Adrenal gland (tissue), 12 donors: ENCODE results near the gene TLE5. TPM values are rescaled to one million over a fixed set of nuclear protein-coding genes. Genes with fewer than 3 reads are reported as not detected.

Experiments used
- DNase-seq, 7 donors: peaks; one replicate each; pipeline ENCODE4 v3.0.0-alpha.2; 2019 to 2020
- H3K27ac ChIP-seq, 5 donors: fragments of 200-600 bp; sonication (generic) in 4 of 5; 1 replicate in 3 of 5; 2 replicates in 2 of 5; pipeline versions ENCODE4 v1.5.1 to v1.8.0; 2016 to 2020; ENCODE audit warnings: mild to moderate bottlenecking in 1 of 5
- H3K27me3 ChIP-seq: fragments of 200-600 bp; 2 replicates; pipeline ENCODE4 v1.8.0; 2021
- H3K36me3 ChIP-seq, 2 donors: fragments of 200-600 bp; replicated peaks in 1 of 2; 1 replicate in 1 of 2; 2 replicates in 1 of 2; pipeline versions ENCODE4 v1.5.1 to v1.8.0; 2018 to 2022
- H3K4me1 ChIP-seq, 2 donors: fragments of 200-600 bp; replicated peaks in 1 of 2; 1 replicate in 1 of 2; 2 replicates in 1 of 2; pipeline versions ENCODE4 v1.5.1 to v1.8.0; 2018 to 2021
- H3K4me3 ChIP-seq, 4 donors: fragments of 200-600 bp; sonication (generic) in 3 of 4; one replicate each; pipeline ENCODE4 v1.5.1; 2016 to 2018
- H3K9me3 ChIP-seq, 3 donors: fragments of 200-600 bp; sonication (generic) in 1 of 3; replicated peaks in 1 of 3; 1 replicate in 2 of 3; 2 replicates in 1 of 3; pipeline versions ENCODE4 v1.5.1 to v1.8.0; 2016 to 2021
- POLR2A ChIP-seq, 2 donors: fragments of 450-650 bp; IDR thresholded peaks; one replicate each; pipeline ENCODE4 v1.6.1; 2017; ENCODE audit warnings: antibody characterized with exemption in 2 of 2, mild to moderate bottlenecking in 2 of 2, moderate library complexity in 1 of 2
- WGBS, 4 donors: extraction: QIAGEN DNeasy Blood & Tissue Kit in 2 of 4; methylation state at CpG; one replicate each; pipeline versions ENCODE4 v1.1.5 to v1.1.7; 2013 to 2017; 5-methylcytosine and 5-hydroxymethylcytosine counted together
- intact Hi-C, 2 donors: fragments of 100-400 bp; cut with DNase I; formaldehyde crosslinking; loops; one replicate each; pipeline versions ENCODE4 v1.14.1 to v1.15.0; 2022 to 2023
- polyA plus RNA-seq, 3 donors: library from polyadenylated mRNA; stranded (reverse); fragments of 200-250 nt in 2 of 3; fragments of 350-450 nt in 1 of 3; fragmentation: Illumina TruSeq in 1 of 3; extraction: RNeasy Lipid Tissue Mini Kit (QIAGEN cat#74804) in 1 of 3; gene quantifications; one replicate each; pipeline ENCODE4 v1.2.3, GENCODE V29; 2013 to 2014
- total RNA-seq, 9 donors: library from RNA; depleted of rRNA in 4 of 9; stranded (reverse); fragments of >200 nt in 4 of 9; fragments of 120-200 nt in 1 of 9; fragmentation: NEBNext Ultra II Directional in 1 of 9; extraction: Animal tissue kit (Norgen Biotek cat#: 25700) in 1 of 9; gene quantifications; one replicate each; pipeline versions ENCODE4 v1.1.0 to v1.2.4, GENCODE V29; 2013 to 2023
- TF ChIP-seq, protein P1 (sequence below), 6 experiments: fragments of 450-650 bp in 4 of 6; fragments of 200-600 bp in 2 of 6; sonication (generic) in 1 of 6; IDR thresholded peaks; 1 replicate in 5 of 6; 2 replicates in 1 of 6; pipeline versions ENCODE4 v1.5.1 to v1.8.0; 2016 to 2021; ENCODE audit warnings: antibody characterized with exemption in 6 of 6, mild to moderate bottlenecking in 2 of 6, moderate library complexity in 1 of 6
- donor health status: healthy with polysubstance abuse.
- donor health status: Bipolar disorder and iron deficiency.
- donor health status: DM: yes; HTN: yes; CAD: no.
- donor health status: DM: no; HTN: no; CAD: no.
- donor health status: DM: no; HTN: no; CAD: no.
- donor health status: DM: yes; HTN: yes; CAD: no.

The TLE5 gene
- total and polyA plus RNA-seq, 12 donors: 167 to 2,300 (median 670) TPM

DNA sequence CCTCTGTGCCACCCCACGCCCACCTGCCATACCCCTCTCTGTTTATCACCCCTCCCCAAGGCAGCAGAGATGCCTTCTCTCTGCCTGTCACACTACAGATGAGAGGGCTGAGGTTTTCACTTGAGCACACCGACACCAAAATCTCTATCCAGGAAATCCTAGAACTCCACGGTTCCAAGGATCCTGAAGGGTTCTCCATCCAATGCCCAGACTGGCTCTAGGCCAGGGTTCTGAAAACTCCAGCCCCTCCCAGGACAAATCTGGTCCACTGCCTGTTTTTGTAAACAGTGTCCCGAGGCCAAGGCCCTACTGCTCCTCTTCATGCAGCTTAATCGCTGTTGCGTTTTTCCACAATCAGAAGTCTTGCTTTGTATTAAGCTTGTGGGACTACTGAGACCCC, 53.3 kb downstream of the TLE5 start:
- Histone ChIP-seq H3K9me3 (no peaks in the 10 kb centered on the region), H3K27ac (no peak overlapping the region), H3K27me3 (no peaks in the 10 kb centered on the region), H3K4me1 (no peaks in the 10 kb centered on the region), H3K36me3 (peaks cover 0 to 30% of the 10 kb centered on the region in 2 donors), H3K4me3 (no peak overlapping the region)
- WGBS, 4 donors: 81 to 87% (median 86%) methylated on average over 6 of the region's 6 CpGs
- DNase-seq: no peak
- intact Hi-C loops: no loop called here
- TF ChIP-seq, protein P1, sequence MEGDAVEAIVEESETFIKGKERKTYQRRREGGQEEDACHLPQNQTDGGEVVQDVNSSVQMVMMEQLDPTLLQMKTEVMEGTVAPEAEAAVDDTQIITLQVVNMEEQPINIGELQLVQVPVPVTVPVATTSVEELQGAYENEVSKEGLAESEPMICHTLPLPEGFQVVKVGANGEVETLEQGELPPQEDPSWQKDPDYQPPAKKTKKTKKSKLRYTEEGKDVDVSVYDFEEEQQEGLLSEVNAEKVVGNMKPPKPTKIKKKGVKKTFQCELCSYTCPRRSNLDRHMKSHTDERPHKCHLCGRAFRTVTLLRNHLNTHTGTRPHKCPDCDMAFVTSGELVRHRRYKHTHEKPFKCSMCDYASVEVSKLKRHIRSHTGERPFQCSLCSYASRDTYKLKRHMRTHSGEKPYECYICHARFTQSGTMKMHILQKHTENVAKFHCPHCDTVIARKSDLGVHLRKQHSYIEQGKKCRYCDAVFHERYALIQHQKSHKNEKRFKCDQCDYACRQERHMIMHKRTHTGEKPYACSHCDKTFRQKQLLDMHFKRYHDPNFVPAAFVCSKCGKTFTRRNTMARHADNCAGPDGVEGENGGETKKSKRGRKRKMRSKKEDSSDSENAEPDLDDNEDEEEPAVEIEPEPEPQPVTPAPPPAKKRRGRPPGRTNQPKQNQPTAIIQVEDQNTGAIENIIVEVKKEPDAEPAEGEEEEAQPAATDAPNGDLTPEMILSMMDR (IDR thresholded peaks at IDR 0.05): no peak
- no peak for TF ChIP-seq POLR2A (IDR thresholded peaks at IDR 0.05)

DNA sequence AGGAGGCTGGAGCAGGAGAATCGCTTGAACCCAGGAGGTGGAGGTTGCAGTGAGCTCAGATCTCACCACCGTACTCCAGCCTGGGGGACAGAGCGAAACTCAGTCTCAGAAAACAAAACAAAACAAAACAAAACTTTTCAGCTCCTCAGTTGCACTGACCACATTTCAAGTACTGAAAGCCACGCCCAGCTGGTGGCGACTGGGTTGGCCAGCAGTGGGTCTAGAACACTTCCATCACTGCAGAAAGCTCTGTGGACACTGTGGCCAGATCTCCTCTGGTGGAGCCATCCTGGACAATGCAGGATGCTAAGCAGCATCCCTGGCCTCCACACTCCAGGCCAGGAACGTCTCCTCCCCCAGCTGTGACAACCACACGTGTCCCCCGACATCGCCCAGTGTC, 54.3 kb downstream of the TLE5 start:
- Histone ChIP-seq H3K4me1 (no peaks in the 10 kb centered on the region), H3K4me3 (no peak overlapping the region), H3K36me3 (peaks cover 0 to 20% of the 10 kb centered on the region in 2 donors), H3K9me3 (no peaks in the 10 kb centered on the region), H3K27me3 (no peaks in the 10 kb centered on the region), H3K27ac (no peak overlapping the region)
- 82 to 97% (median 87%) methylated on average over 9 of the region's 9 CpGs for WGBS, 4 donors
- no peak for TF ChIP-seq POLR2A (IDR thresholded peaks at IDR 0.05)
- TF ChIP-seq, protein P1 (IDR thresholded peaks at IDR 0.05): no peak
- DNase-seq: no peak
- intact Hi-C loops: no loop called here

DNA sequence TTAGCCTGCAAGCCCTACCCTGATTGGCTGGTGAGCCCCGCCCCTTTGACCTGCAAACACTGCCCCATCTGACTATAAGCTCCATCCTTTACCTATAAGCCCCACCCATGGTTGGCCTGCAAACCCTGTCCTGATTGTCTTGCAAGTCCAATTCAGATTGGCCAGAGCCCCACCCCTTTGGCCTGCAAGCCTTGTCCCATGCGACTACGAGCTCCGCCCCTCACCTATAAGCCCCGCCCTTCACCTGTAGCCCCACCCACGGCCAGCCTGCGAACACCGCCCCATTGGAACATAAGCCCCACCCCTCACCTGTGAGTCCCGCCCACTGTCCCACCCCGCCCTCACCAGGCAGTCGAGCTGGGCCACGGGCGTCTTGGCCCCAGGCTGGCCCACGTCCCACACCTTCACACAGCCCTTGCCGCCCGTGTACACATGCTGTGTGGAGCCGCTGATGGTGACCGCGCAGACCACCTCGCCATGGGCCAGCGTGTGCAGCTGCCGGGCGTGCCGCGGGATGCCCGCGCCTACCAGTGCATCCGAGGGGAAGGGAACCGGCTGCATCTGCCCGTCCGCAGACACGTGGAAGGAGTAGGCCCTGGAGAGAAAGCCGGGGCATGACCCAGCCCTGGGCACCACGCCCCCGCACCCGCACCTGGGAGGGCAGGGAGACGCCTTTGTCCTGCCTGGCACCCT, 56.1 kb downstream of the TLE5 start:
- Histone ChIP-seq H3K27me3 (no peaks in the 10 kb centered on the region), H3K36me3 (peaks cover 0 to 27% of the 10 kb centered on the region in 2 donors), H3K4me1 (no peaks in the 10 kb centered on the region), H3K27ac (no peak overlapping the region), H3K4me3 (no peak overlapping the region), H3K9me3 (no peaks in the 10 kb centered on the region)
- DNase-seq: no peak
- WGBS, 4 donors: 67 to 91% (median 74%) methylated on average over 17 to 37 of the region's 37 CpGs
- intact Hi-C loops: no loop called here
- TF ChIP-seq, protein P1 (IDR thresholded peaks at IDR 0.05): no peak
- no peak for TF ChIP-seq POLR2A (IDR thresholded peaks at IDR 0.05)

DNA sequence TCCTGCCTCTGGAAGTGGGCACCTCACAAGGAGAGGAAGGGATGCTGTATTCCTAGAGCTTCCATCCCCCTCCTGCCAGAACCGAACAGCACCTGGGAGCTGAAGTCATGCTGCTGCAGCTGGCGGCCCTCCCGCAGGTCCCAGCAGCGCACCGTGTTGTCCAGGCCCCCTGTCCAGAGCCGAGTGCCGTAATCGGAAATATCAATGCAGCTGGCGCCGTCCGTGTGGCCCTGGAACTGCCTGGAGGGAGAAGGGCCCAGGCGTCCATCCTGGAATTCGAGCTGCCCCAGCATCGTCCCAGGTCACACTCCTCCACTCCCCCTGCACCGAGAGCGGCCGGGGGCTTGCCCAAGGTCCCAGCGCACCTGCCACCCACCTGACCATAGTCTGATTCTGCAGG, 57.0 kb downstream of the TLE5 start:
- TF ChIP-seq, protein P1 (IDR thresholded peaks at IDR 0.05): no peak
- no peak for TF ChIP-seq POLR2A (IDR thresholded peaks at IDR 0.05)
- no peaks in the 10 kb centered on the region for H3K4me1 ChIP-seq
- no peak overlapping the region for H3K27ac ChIP-seq
- intact Hi-C loops: no loop called here
- WGBS, 4 donors: 78 to 82% (median 81%) methylated on average over 14 to 18 of the region's 18 CpGs; no CpG with 5 or more reads in 1 of the 4 donors
- no peaks in the 10 kb centered on the region for H3K9me3 ChIP-seq
- H3K4me3 ChIP-seq: no peak overlapping the region
- DNase-seq: no peak
- H3K36me3 ChIP-seq: peaks cover 0 to 24% of the 10 kb centered on the region in 2 donors
- H3K27me3 ChIP-seq: no peaks in the 10 kb centered on the region
